Limb (tissue), 2 donors: Measurements from ENCODE around the gene FSTL1.

ENCODE experiments used
- DNase-seq, 2 donors: peaks; one replicate each; pipeline ENCODE4 v3.0.0-alpha.2; 2016; ENCODE audit errors: extremely low spot score in 2 of 2

Gene FSTL1

GRCh38 chr3:120450600-120451271, at the start of gene FSTL1:
FSTL1 (minus strand) TSS chr3:120450992; CDS start chr3:120450746, 246 bp downstream.
- peak; percentile 85 to 90 for DNase-seq

GRCh38 chr3:120498556-120499346, 48.0 kb upstream of the FSTL1 start:
- DNase-seq = peak in 1 of 2 donors; percentile 45

- peak in 1 of 2 donors; percentile 10 for DNase-seq
Measured at GRCh38 chr3:120497818-120498217, 47.0 kb upstream of the FSTL1 start.

GRCh38 chr3:120497336-120497735, 46.5 kb upstream of the FSTL1 start:
- peak in 1 of 2 donors; percentile 58 for DNase-seq

- DNase-seq = no peak
Measured at GRCh38 chr3:120496278-120497002, 45.6 kb upstream of the FSTL1 start.

- no peak for DNase-seq
Measured at GRCh38 chr3:120495809-120496208, 45.0 kb upstream of the FSTL1 start.

GRCh38 chr3:120492103-120492502, 41.3 kb upstream of the FSTL1 start:
- DNase-seq = no peak

- DNase-seq = no peak
Measured at GRCh38 chr3:120489421-120489820, 38.6 kb upstream of the FSTL1 start.

GRCh38 chr3:120488296-120488695, 37.5 kb upstream of the FSTL1 start:
- DNase-seq = no peak

- peak in 1 of 2 donors; percentile 83 for DNase-seq
Measured at GRCh38 chr3:120487191-120487650, 36.4 kb upstream of the FSTL1 start.

GRCh38 chr3:120481081-120481480, 30.3 kb upstream of the FSTL1 start:
- no peak for DNase-seq

- no peak for DNase-seq
Measured at GRCh38 chr3:120477781-120478180, 27.0 kb upstream of the FSTL1 start.

- no peak for DNase-seq
Measured at GRCh38 chr3:120475722-120476377, 25.1 kb upstream of the FSTL1 start.

- DNase-seq = no peak
Measured at GRCh38 chr3:120473896-120474675, 23.3 kb upstream of the FSTL1 start.

GRCh38 chr3:120473389-120473788, 22.6 kb upstream of the FSTL1 start:
- no peak for DNase-seq

- no peak for DNase-seq
Measured at GRCh38 chr3:120472121-120472844, 21.5 kb upstream of the FSTL1 start.

- DNase-seq = no peak
Measured at GRCh38 chr3:120471643-120472042, 20.9 kb upstream of the FSTL1 start.

GRCh38 chr3:120470870-120471269, 20.1 kb upstream of the FSTL1 start:
- DNase-seq = no peak

GRCh38 chr3:120469882-120470301, 19.1 kb upstream of the FSTL1 start:
- DNase-seq = no peak

- no peak for DNase-seq
Measured at GRCh38 chr3:120469440-120469839, 18.6 kb upstream of the FSTL1 start.
